ENCODE measurements around the gene GSTM1.

GRCh38 chr1:109725510-109725909, 37.9 kb downstream of the GSTM1 start:
- TF ChIP-seq CTCF (IDR thresholded peaks at IDR 0.05; ENCODE audit: insufficient read depth, low read depth, low read length) (no peak), EZH2 (IDR thresholded peaks at IDR 0.05; ENCODE audit: insufficient read depth, low read length) (no peak)

Measured in astrocyte (in vitro differentiated cells and primary cell).